Progenitor cell of endocrine pancreas (in vitro differentiated cells): ENCODE measurements around the gene PYGB. TPM values are rescaled to one million over a fixed set of nuclear protein-coding genes. Genes with fewer than 3 reads are reported as not detected.
A peak's percentile ranks its signal among the peaks of the same experiment; 100 is the strongest.

Experiments
- DNase-seq: peaks from one replicate; pipeline ENCODE4 v3.0.0; 2021; ENCODE audit warnings: low spot score; ENCODE audit not compliant: unreplicated experiment
- H3K27ac Mint-ChIP-seq: 2 replicates; pipeline ENCODE4 v1.8.0; 2021; ENCODE audit warnings: mild to moderate bottlenecking, moderate library complexity, mixed read lengths
- H3K27me3 Mint-ChIP-seq: 2 replicates; pipeline ENCODE4 v1.8.0; 2021; ENCODE audit warnings: mixed read lengths
- H3K36me3 Mint-ChIP-seq: 2 replicates; pipeline ENCODE4 v1.8.0; 2022; ENCODE audit warnings: mixed read lengths; ENCODE audit not compliant: insufficient read depth
- H3K4me1 Mint-ChIP-seq: 2 replicates; pipeline ENCODE4 v1.8.0; 2021; ENCODE audit warnings: low read depth, mixed read lengths
- H3K4me3 Mint-ChIP-seq: 2 replicates; pipeline ENCODE4 v1.8.0; 2021; ENCODE audit warnings: low read depth, mild to moderate bottlenecking, moderate library complexity, mixed read lengths
- H3K9me3 Mint-ChIP-seq: 2 replicates; pipeline ENCODE4 v1.8.0; 2021; ENCODE audit warnings: low read depth, mixed read lengths
- CTCF ChIP-seq: fragments of 200-600 bp; sonication (generic); IDR thresholded peaks from one replicate; pipeline ENCODE4 v1.5.0; 2021; ENCODE audit warnings: antibody characterized with exemption, mild to moderate bottlenecking; ENCODE audit not compliant: unreplicated experiment
- total RNA-seq: library from RNA; stranded (reverse); gene quantifications from 2 replicates; pipeline ENCODE4 v1.2.1, GENCODE V29; 2021

The PYGB gene
- total RNA-seq, 1 donor from 2014 or later = 54.4 TPM

GRCh38 chr20:25296094-25297093 lies 48.5 kb downstream of the PYGB start:
- H3K27ac Mint-ChIP-seq = no peak overlapping the region
- DNase-seq = no peak

GRCh38 chr20:25297141-25297905 lies 49.4 kb downstream of the PYGB start:
- no peak for TF ChIP-seq CTCF
- Mint-ChIP-seq H3K36me3 (peaks cover 7% of the 10 kb centered on the region), H3K4me1 (no peaks in the 10 kb centered on the region), H3K9me3 (no peaks in the 10 kb centered on the region), H3K27me3 (no peaks in the 10 kb centered on the region), H3K4me3 (no peak overlapping the region), H3K27ac (no peak overlapping the region)
- DNase-seq = no peak

More at GRCh38 chr20:25296094-25297093, 48.5 kb downstream of the PYGB start:
- peak; percentile 52 for TF ChIP-seq CTCF
- Mint-ChIP-seq H3K4me1 (no peaks in the 10 kb centered on the region), H3K9me3 (no peaks in the 10 kb centered on the region), H3K4me3 (no peak overlapping the region), H3K27me3 (no peaks in the 10 kb centered on the region), H3K36me3 (peaks cover 9% of the 10 kb centered on the region)

GRCh38 chr20:25299806-25300205 lies 51.9 kb downstream of the PYGB start:
- Mint-ChIP-seq H3K4me1 (no peaks in the 10 kb centered on the region), H3K4me3 (no peak overlapping the region)

GRCh38 chr20:25300496-25301170 lies 52.7 kb downstream of the PYGB start:
- Mint-ChIP-seq H3K27me3 (no peaks in the 10 kb centered on the region), H3K4me1 (no peaks in the 10 kb centered on the region), H3K9me3 (no peaks in the 10 kb centered on the region), H3K4me3 (no peak overlapping the region), H3K36me3 (peaks cover 4% of the 10 kb centered on the region), H3K27ac (no peak overlapping the region)
- no peak for DNase-seq
- TF ChIP-seq CTCF = no peak

More at GRCh38 chr20:25299806-25300205, 51.9 kb downstream of the PYGB start:
- Mint-ChIP-seq H3K27me3 (no peaks in the 10 kb centered on the region), H3K9me3 (no peaks in the 10 kb centered on the region), H3K27ac (peak overlapping the region; percentile 80), H3K36me3 (peaks cover 4% of the 10 kb centered on the region)
- DNase-seq = no peak
- no peak for TF ChIP-seq CTCF
